ENCODE results near the gene XIRP2. TPM values are rescaled to one million over a fixed set of nuclear protein-coding genes. Genes with fewer than 3 reads are reported as not detected.

XIRP2 gene
- total RNA-seq, 4 donors from 2014 or later = not detected

GRCh38 chr2:167249197-167249596 is 360.9 kb downstream of the XIRP2 start:
- no peak for DNase-seq (ENCODE audit: low spot score in 2 of 2)
- Histone ChIP-seq H3K36me3 (no peaks in the 10 kb centered on the region), H3K4me1 (no peaks in the 10 kb centered on the region), H3K27me3 (no peaks in the 10 kb centered on the region), H3K27ac (no peak overlapping the region), H3K4me3 (no peak overlapping the region), H3K9me3 (no peaks in the 10 kb centered on the region)
- TF ChIP-seq POLR2A (IDR thresholded peaks at IDR 0.05) (no peak), EP300 (IDR thresholded peaks at IDR 0.05) (no peak), POLR2AphosphoS5 (IDR thresholded peaks at IDR 0.05) (no peak), CTCF (IDR thresholded peaks at IDR 0.05) (no peak)
- 79% methylated on average over 4 of the region's 4 CpGs for WGBS

- Histone ChIP-seq H3K36me3 (no peaks in the 10 kb centered on the region), H3K4me3 (no peak overlapping the region), H3K9me3 (no peaks in the 10 kb centered on the region), H3K27ac (no peak overlapping the region), H3K27me3 (no peaks in the 10 kb centered on the region), H3K4me1 (no peaks in the 10 kb centered on the region)
- TF ChIP-seq POLR2A (IDR thresholded peaks at IDR 0.05) (no peak), POLR2AphosphoS5 (IDR thresholded peaks at IDR 0.05) (no peak), CTCF (IDR thresholded peaks at IDR 0.05) (no peak), EP300 (IDR thresholded peaks at IDR 0.05) (no peak)
- 80% methylated on average over 2 of the region's 2 CpGs for WGBS
- DNase-seq (ENCODE audit: low spot score in 2 of 2) = no peak
These were observed 364.7 kb downstream of the XIRP2 start for GRCh38 chr2:167253025-167253424.

- no peaks in the 10 kb centered on the region for H3K4me1 ChIP-seq
- H3K36me3 ChIP-seq = no peaks in the 10 kb centered on the region
- no peak overlapping the region for H3K4me3 ChIP-seq
- TF ChIP-seq EP300 (IDR thresholded peaks at IDR 0.05) = no peak
- TF ChIP-seq POLR2A (IDR thresholded peaks at IDR 0.05) = no peak
- H3K27me3 ChIP-seq = no peaks in the 10 kb centered on the region
- H3K9me3 ChIP-seq = no peaks in the 10 kb centered on the region
- 61% methylated on average over 1 of the region's 1 CpG for WGBS
- DNase-seq (ENCODE audit: low spot score in 2 of 2) = no peak
- no peak overlapping the region for H3K27ac ChIP-seq
These were observed 366.4 kb downstream of the XIRP2 start for GRCh38 chr2:167254721-167255120.

- no peak for DNase-seq (ENCODE audit: low spot score in 2 of 2)
- TF ChIP-seq POLR2A (IDR thresholded peaks at IDR 0.05) (no peak), POLR2AphosphoS5 (IDR thresholded peaks at IDR 0.05) (no peak), EP300 (IDR thresholded peaks at IDR 0.05) (no peak), CTCF (IDR thresholded peaks at IDR 0.05) (no peak)
These were observed 370.4 kb downstream of the XIRP2 start for GRCh38 chr2:167258712-167259111.

GRCh38 chr2:167264380-167264779 is 376.1 kb downstream of the XIRP2 start:
- Histone ChIP-seq H3K4me1 (no peaks in the 10 kb centered on the region), H3K27ac (no peak overlapping the region), H3K4me3 (no peak overlapping the region), H3K36me3 (no peaks in the 10 kb centered on the region), H3K27me3 (no peaks in the 10 kb centered on the region), H3K9me3 (peaks cover 3% of the 10 kb centered on the region)
- TF ChIP-seq CTCF (IDR thresholded peaks at IDR 0.05) (no peak), POLR2AphosphoS5 (IDR thresholded peaks at IDR 0.05) (no peak), POLR2A (IDR thresholded peaks at IDR 0.05) (no peak), EP300 (IDR thresholded peaks at IDR 0.05) (no peak)
- DNase-seq (ENCODE audit: low spot score in 2 of 2) = no peak
- WGBS = 86% methylated on average over 5 of the region's 5 CpGs

More at GRCh38 chr2:167258712-167259111, 370.4 kb downstream of the XIRP2 start:
- no peaks in the 10 kb centered on the region for H3K27me3 ChIP-seq
- no peak overlapping the region for H3K4me3 ChIP-seq
- H3K36me3 ChIP-seq = no peaks in the 10 kb centered on the region
- no peaks in the 10 kb centered on the region for H3K9me3 ChIP-seq
- H3K4me1 ChIP-seq = no peaks in the 10 kb centered on the region
- no peak overlapping the region for H3K27ac ChIP-seq
- WGBS = 78% methylated on average over 3 of the region's 3 CpGs

GRCh38 chr2:167265004-167265403 is 376.7 kb downstream of the XIRP2 start:
- no peak for DNase-seq (ENCODE audit: low spot score in 2 of 2)
- Histone ChIP-seq H3K4me1 (no peaks in the 10 kb centered on the region), H3K27me3 (no peaks in the 10 kb centered on the region), H3K4me3 (no peak overlapping the region), H3K27ac (no peak overlapping the region), H3K9me3 (peaks cover 3% of the 10 kb centered on the region), H3K36me3 (no peaks in the 10 kb centered on the region)
- TF ChIP-seq POLR2A (IDR thresholded peaks at IDR 0.05) = no peak
- no peak for TF ChIP-seq EP300 (IDR thresholded peaks at IDR 0.05)
- no peak for TF ChIP-seq CTCF (IDR thresholded peaks at IDR 0.05)
- TF ChIP-seq POLR2AphosphoS5 (IDR thresholded peaks at IDR 0.05) = no peak
- WGBS = 80% methylated on average over 2 of the region's 2 CpGs
